Measurements from ENCODE around the gene C6. TPM values are rescaled to one million over a fixed set of nuclear protein-coding genes. Genes with fewer than 3 reads are reported as not detected.

Gene C6
- total and polyA plus RNA-seq, 2 of the 8 experiments (the other 6 are each of a cell fraction or from before 2014, with no cell fraction given) = not detected

DNA sequence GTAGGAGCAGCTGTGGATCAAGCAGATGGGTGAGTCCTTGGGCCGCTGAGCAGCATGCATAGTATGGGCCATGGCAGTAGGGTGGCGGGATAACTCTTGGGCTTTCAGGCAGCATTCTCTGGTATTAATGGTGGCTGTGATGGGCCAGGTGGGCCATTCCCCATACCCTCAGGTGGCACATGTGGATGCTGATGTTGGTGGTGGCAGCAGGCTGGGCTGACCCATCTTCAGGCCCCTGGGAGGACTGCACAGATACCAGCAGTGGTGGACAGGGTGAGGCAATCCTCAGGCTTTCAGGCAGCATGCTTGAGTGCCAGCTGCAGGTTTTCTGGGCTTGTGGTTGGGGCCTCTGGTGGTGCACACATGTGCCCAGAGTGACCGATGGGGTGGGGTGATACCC, 27.1 kb upstream of the C6 start:
- H3K4ac ChIP-seq (replicated peaks; ENCODE audit: insufficient read length, low read depth, low read length) = no peak overlapping the region
- H3K79me2 ChIP-seq (ENCODE audit: control insufficient read depth in 1 of 2, insufficient read depth in 2 of 2, low read length in 2 of 2) = no peaks in the 10 kb centered on the region
- CTCF ChIA-PET (ENCODE audit: partially characterized antibody) = no interaction called here
- no peak overlapping the region for H2AK5ac ChIP-seq (ENCODE audit: low read depth, low read length)
- 88% methylated on average over 3 of the region's 3 CpGs; no CpG with 5 or more reads in 1 of the 2 experiments for WGBS, 2 experiments (ENCODE audit: extremely low coverage in 1 of 2, insufficient coverage in 1 of 2, insufficient read length in 1 of 2, insufficient replicate concordance in 2 of 2, low coverage in 1 of 2, low lambda C conversion rate in 2 of 2, missing lambda C conversion rate in 1 of 2)
- no peak overlapping the region for H3K4me2 ChIP-seq (ENCODE audit: insufficient read depth in 1 of 2, low read depth in 2 of 2, low read length in 2 of 2)
- H4K8ac ChIP-seq (ENCODE audit: extremely low read depth, insufficient read depth, low read length) = no peak overlapping the region
- no peak overlapping the region for H2BK12ac ChIP-seq (ENCODE audit: low read depth, low read length)
- FAIRE-seq = no peak
- H4K91ac ChIP-seq (replicated peaks; ENCODE audit: insufficient read length, low read length) = no peak overlapping the region
- H3K23me2 ChIP-seq (ENCODE audit: low read depth, low read length) = no peaks in the 10 kb centered on the region
- no peak overlapping the region for H3K14ac ChIP-seq (ENCODE audit: insufficient read length)
- no peak overlapping the region for H3K18ac ChIP-seq (ENCODE audit: extremely low read depth, low read length)
- H4K5ac ChIP-seq (ENCODE audit: insufficient read length, low read depth, low read length) = no peak overlapping the region
- H3K4me1 ChIP-seq (replicated peaks in 1 of 4; ENCODE audit: control insufficient read depth in 3 of 4, insufficient read depth in 4 of 4, low read length in 3 of 4) = no peaks in the 10 kb centered on the region
- H3K23ac ChIP-seq (ENCODE audit: insufficient read length) = no peak overlapping the region
- no peaks in the 10 kb centered on the region for H3K36me3 ChIP-seq (ENCODE audit: control insufficient read depth in 2 of 4, insufficient read depth in 4 of 4, low read length in 3 of 4)
- no peaks in the 10 kb centered on the region for H3K79me1 ChIP-seq (ENCODE audit: low read depth, low read length)
- no peak overlapping the region for H2AFZ ChIP-seq (ENCODE audit: low read length)
- no peak overlapping the region for H3K27ac ChIP-seq (ENCODE audit: low read depth, low read length)
- no peak overlapping the region for H2BK120ac ChIP-seq (replicated peaks; ENCODE audit: low read depth, low read length)
- no peak overlapping the region for H3K4me3 ChIP-seq (ENCODE audit: extremely low read depth in 1 of 4, insufficient read depth in 2 of 4, low read depth in 3 of 4, low read length in 4 of 4)
- H3K9ac ChIP-seq (replicated peaks in 1 of 4; ENCODE audit: extremely low read depth in 1 of 4, low read depth in 3 of 4, low read length in 3 of 4) = no peak overlapping the region
- no peak for DNase-seq (ENCODE audit: low read depth in 1 of 2, low spot score in 2 of 2)
- POLR2A ChIA-PET (ENCODE audit: partially characterized antibody) = no interaction called here
- no peak overlapping the region for H2BK20ac ChIP-seq (ENCODE audit: low read length)
- no peak overlapping the region for H3K56ac ChIP-seq (replicated peaks; ENCODE audit: insufficient read length, low read depth, low read length)
- no peak overlapping the region for H2BK15ac ChIP-seq (ENCODE audit: low read length)
- no peaks in the 10 kb centered on the region for H3K27me3 ChIP-seq (replicated peaks in 1 of 4; ENCODE audit: control insufficient read depth in 3 of 4, extremely low read depth in 1 of 4, insufficient read depth in 3 of 4, low read length in 3 of 4)
- no peaks in the 10 kb centered on the region for H4K20me1 ChIP-seq (replicated peaks in 1 of 2; ENCODE audit: control insufficient read depth in 1 of 2, insufficient read depth in 2 of 2, low read length in 2 of 2)
- H2BK5ac ChIP-seq (ENCODE audit: low read depth, low read length) = no peak overlapping the region
- H3K9me3 ChIP-seq (ENCODE audit: insufficient read depth in 2 of 2, low read depth in 1 of 2, low read length in 1 of 2) = no peaks in the 10 kb centered on the region
- TF ChIP-seq POLR2A (IDR thresholded peaks at IDR 0.05; ENCODE audit: control extremely low read depth in 1 of 2, low read depth in 2 of 2, low read length in 2 of 2) (no peak), RAD21 (IDR thresholded peaks at IDR 0.05 in 1 of 2, conservative IDR thresholded peaks at IDR 0.05 in 1 of 2; ENCODE audit: low read depth in 2 of 2, low read length in 2 of 2) (no peak), JUND (IDR thresholded peaks at IDR 0.05; ENCODE audit: low read length) (no peak), EZH2 (IDR thresholded peaks at IDR 0.05; ENCODE audit: low read depth, low read length, severe bottlenecking) (no peak), KDM5A (IDR thresholded peaks at IDR 0.05; ENCODE audit: low read length) (no peak), YY1 (IDR thresholded peaks at IDR 0.05; ENCODE audit: low read depth, low read length) (no peak), TBP (IDR thresholded peaks at IDR 0.05; ENCODE audit: low read depth, low read length) (no peak), SIRT6 (IDR thresholded peaks at IDR 0.05; ENCODE audit: low read length) (no peak), RNF2 (IDR thresholded peaks at IDR 0.05; ENCODE audit: borderline replicate concordance, low read depth, low read length, missing control alignments, poor library complexity, severe bottlenecking) (no peak), SAP30 (IDR thresholded peaks at IDR 0.05; ENCODE audit: insufficient read depth, insufficient replicate concordance, low read length) (no peak), CBX5 (IDR thresholded peaks at IDR 0.05; ENCODE audit: low read depth, low read length) (no peak), ZNF274 (IDR thresholded peaks at IDR 0.05; ENCODE audit: borderline replicate concordance, extremely low read depth, low read length) (no peak)
- TF ChIP-seq, protein P1, sequence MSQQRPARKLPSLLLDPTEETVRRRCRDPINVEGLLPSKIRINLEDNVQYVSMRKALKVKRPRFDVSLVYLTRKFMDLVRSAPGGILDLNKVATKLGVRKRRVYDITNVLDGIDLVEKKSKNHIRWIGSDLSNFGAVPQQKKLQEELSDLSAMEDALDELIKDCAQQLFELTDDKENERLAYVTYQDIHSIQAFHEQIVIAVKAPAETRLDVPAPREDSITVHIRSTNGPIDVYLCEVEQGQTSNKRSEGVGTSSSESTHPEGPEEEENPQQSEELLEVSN (IDR thresholded peaks at IDR 0.05) = no peak
- TF ChIP-seq, protein P2, sequence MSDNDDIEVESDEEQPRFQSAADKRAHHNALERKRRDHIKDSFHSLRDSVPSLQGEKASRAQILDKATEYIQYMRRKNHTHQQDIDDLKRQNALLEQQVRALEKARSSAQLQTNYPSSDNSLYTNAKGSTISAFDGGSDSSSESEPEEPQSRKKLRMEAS (IDR thresholded peaks at IDR 0.05) = no peak

Measured in H1 (cell line).